HepG2 (cell line): ENCODE results near the gene DBNDD1. TPM values are rescaled to one million over a fixed set of nuclear protein-coding genes. Genes with fewer than 3 reads are reported as not detected.
A peak's percentile ranks its signal among the peaks of the same experiment; 100 is the strongest.
"Not testable (repeated sequence)": the region's sequence is repeated elsewhere in the genome, so short reads cannot be mapped to it uniquely, and the experiment has no call there.

Experiments
- ARID4A ChIP-seq: sonication (generic); formaldehyde crosslinking; IDR thresholded peaks from 2 replicates; pipeline ENCODE4 v1.5.0; 2020; ENCODE audit warnings: mild to moderate bottlenecking, missing genetic modification reagents, borderline replicate concordance
- ARID5B ChIP-seq: IDR thresholded peaks from 2 replicates; pipeline ENCODE4 v1.4.0; 2020; ENCODE audit warnings: mild to moderate bottlenecking, missing genetic modification reagents
- ATF1 ChIP-seq: IDR thresholded peaks from 2 replicates; pipeline ENCODE4 v1.6.1; 2016; ENCODE audit warnings: mild to moderate bottlenecking, control low read depth
- ATF7 ChIP-seq, 2 experiments: fragments of 450-650 bp in 1 of 2; sonication (generic) in 1 of 2; formaldehyde crosslinking in 1 of 2; IDR thresholded peaks; 2 replicates each; pipeline versions ENCODE4 v1.4.0 to v1.6.1; 2016 to 2020; ENCODE audit warnings: antibody characterized with exemption in 1 of 2, mild to moderate bottlenecking in 1 of 2, missing genetic modification reagents in 1 of 2
- CBX5 ChIP-seq: sonication (generic); formaldehyde crosslinking; IDR thresholded peaks from 2 replicates; pipeline ENCODE4 v1.4.0; 2020; ENCODE audit warnings: missing genetic modification reagents, borderline replicate concordance
- EP300 ChIP-seq, 3 experiments: sonication (generic) in 1 of 3; formaldehyde crosslinking in 1 of 3; IDR thresholded peaks; 2 replicates each; pipeline versions ENCODE4 v1.5.1 to v1.6.1; 2011 to 2020; ENCODE audit warnings: low read depth in 2 of 3, low read length in 2 of 3, borderline replicate concordance in 1 of 3, improper control_type of control experiment in 1 of 3, mild to moderate bottlenecking in 1 of 3, missing genetic modification reagents in 1 of 3, moderate library complexity in 1 of 3
- FOSL2 ChIP-seq: sonication (generic); formaldehyde crosslinking; IDR thresholded peaks from 2 replicates; pipeline ENCODE4 v1.4.0; 2020; ENCODE audit warnings: missing genetic modification reagents
- FOXA3 ChIP-seq: IDR thresholded peaks from 2 replicates; pipeline ENCODE4 v1.6.1; 2016; ENCODE audit warnings: missing genetic modification reagents, missing compliant biosample characterization
- NFE2L1 ChIP-seq: sonication (generic); formaldehyde crosslinking; IDR thresholded peaks from 2 replicates; pipeline ENCODE4 v1.4.0; 2020; ENCODE audit warnings: missing genetic modification reagents, mild to moderate bottlenecking, borderline replicate concordance
- NR0B2 ChIP-seq: sonication (generic); formaldehyde crosslinking; IDR thresholded peaks from 2 replicates; pipeline ENCODE4 v1.4.0; 2020; ENCODE audit warnings: mild to moderate bottlenecking, missing genetic modification reagents
- SP1 ChIP-seq, 2 experiments: fragments of 450-650 bp in 1 of 2; sonication (generic) in 1 of 2; formaldehyde crosslinking in 1 of 2; IDR thresholded peaks; 2 replicates each; pipeline versions ENCODE4 v1.4.0 to v1.6.1; 2016 to 2020; ENCODE audit warnings: missing genetic modification reagents in 1 of 2
- ZNF263 ChIP-seq: sonication (generic); formaldehyde crosslinking; IDR thresholded peaks from 2 replicates; pipeline ENCODE4 v1.4.0; 2020; ENCODE audit warnings: missing genetic modification reagents
- ZNF281 ChIP-seq: sonication (generic); formaldehyde crosslinking; IDR thresholded peaks from 2 replicates; pipeline ENCODE4 v1.4.0; 2020; ENCODE audit warnings: missing genetic modification reagents, borderline replicate concordance
- ZNF335 ChIP-seq: sonication (generic); formaldehyde crosslinking; IDR thresholded peaks from 2 replicates; pipeline ENCODE4 v1.4.0; 2020; ENCODE audit warnings: missing genetic modification reagents
- ZNF670 ChIP-seq: sonication (generic); formaldehyde crosslinking; IDR thresholded peaks from 2 replicates; pipeline ENCODE4 v1.8.0; 2022; ENCODE audit warnings: mild to moderate bottlenecking, missing genetic modification reagents, borderline replicate concordance
- polyA plus RNA-seq, 8 experiments: library from polyadenylated mRNA; depleted of rRNA in 3 of 8; stranded (reverse) in 7 of 8; unstranded in 1 of 8; fragments of >200 nt; fragmentation: Illumina TruSeq in 4 of 8; extraction: Trizol in 4 of 8; gene quantifications; 2 replicates each; pipeline versions ENCODE4 v1.2.1 to v1.2.3, GENCODE V29; 2011 to 2016; ENCODE audit warnings: low read depth in 4 of 8, missing spikeins in 1 of 8, mixed read lengths in 1 of 8; ENCODE audit not compliant: insufficient read depth in 1 of 8
- total RNA-seq, 5 experiments: library from RNA; depleted of rRNA; stranded (reverse); fragments of >200 nt; fragmentation: Illumina TruSeq; extraction: Trizol; gene quantifications; 2 replicates each; pipeline ENCODE4 v1.2.3, GENCODE V29; 2016; ENCODE audit warnings: low read depth in 1 of 5

The DBNDD1 gene
- total and polyA plus RNA-seq, 2 of the 13 experiments (the other 11 are each of a cell fraction or from before 2014, with no cell fraction given): 17.0 to 40.4 TPM

GRCh38 chr16:89994721-89995474, 24.4 kb downstream of the DBNDD1 start (continued):
- TF ChIP-seq SP1 (IDR thresholded peaks at IDR 0.05): not testable (repeated sequence)
- 0 out of 2 replicates have a peak, but pooled peaks have one; percentile 6 for TF ChIP-seq SP1 (CRISPR knock-in tag; IDR thresholded peaks at IDR 0.05)
- TF ChIP-seq NR0B2 (CRISPR knock-in tag): peak; percentile 57; the same call in 1 of the 2 replicates
- TF ChIP-seq EP300 (IDR thresholded peaks at IDR 0.05; ENCODE audit: low read depth in 2 of 2, low read length in 2 of 2): peak in 1 of 2 experiments; percentile 29; a peak in 3 of 4 replicates
- 0 out of 2 replicates have a peak, but pooled peaks have one; percentile 38 for TF ChIP-seq EP300 (CRISPR knock-in tag; IDR thresholded peaks at IDR 0.05; ENCODE audit: borderline replicate concordance)
- peak; percentile 76; the same call in 1 of the 2 replicates for TF ChIP-seq ARID4A (CRISPR knock-in tag)
- peak; percentile 61; the same call in 1 of the 2 replicates for TF ChIP-seq CBX5 (CRISPR knock-in tag)
- TF ChIP-seq NFE2L1: peak; percentile 98
- 0 out of 2 replicates have a peak, but pooled peaks have one; percentile 8 for TF ChIP-seq ATF1 (CRISPR knock-in tag)
- 0 out of 2 replicates have a peak, but pooled peaks have one; percentile 21 for TF ChIP-seq ZNF281 (CRISPR knock-in tag)
- TF ChIP-seq ZNF335 (CRISPR knock-in tag): peak; percentile 66; the same call in 1 of the 2 replicates
- peak; percentile 92 for TF ChIP-seq FOSL2 (CRISPR knock-in tag)
- peak; percentile 98 for TF ChIP-seq ZNF670
- peak; percentile 37 for TF ChIP-seq ARID5B (CRISPR knock-in tag)
- TF ChIP-seq ATF7 (IDR thresholded peaks at IDR 0.05): peak; percentile 38; the same call in 1 of the 2 replicates
- peak; percentile 4; the same call in 1 of the 2 replicates for TF ChIP-seq ATF7 (CRISPR knock-in tag; IDR thresholded peaks at IDR 0.05)
- peak; percentile 92 for TF ChIP-seq ZNF263 (CRISPR knock-in tag)
- TF ChIP-seq FOXA3 (CRISPR knock-in tag): peak; percentile 19
